ENCODE measurements around the gene VILL. TPM values are rescaled to one million over a fixed set of nuclear protein-coding genes. Genes with fewer than 3 reads are reported as not detected.

VILL gene
- total RNA-seq, 2 donors from 2014 or later = 12.5 to 16.1 TPM

DNA sequence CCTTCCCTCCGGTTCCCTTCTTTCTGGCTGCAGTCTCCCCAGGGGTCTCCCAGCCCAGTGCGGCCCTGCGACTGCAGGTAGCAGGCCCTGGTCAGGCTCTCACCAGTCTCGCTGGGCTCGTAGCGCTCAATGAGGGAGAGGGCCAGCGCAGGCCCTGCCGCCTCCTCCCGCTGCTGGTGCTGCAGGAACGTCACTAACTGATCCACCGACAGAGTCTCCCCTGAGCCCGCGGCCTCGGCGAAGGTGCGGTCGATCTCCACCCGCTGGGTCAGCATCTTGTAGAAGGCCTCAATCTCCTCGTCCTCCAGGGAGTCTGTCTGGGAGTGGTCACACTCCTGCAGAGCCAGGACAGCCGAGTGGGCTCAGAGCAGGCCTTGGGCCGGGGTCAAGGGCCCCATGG, 20.5 kb downstream of the VILL start:
- no peak overlapping the region for H3K27ac Mint-ChIP-seq
- no peak for DNase-seq
- no peaks in the 10 kb centered on the region for H3K4me1 Mint-ChIP-seq (ENCODE audit: low read depth)
- H3K27me3 Mint-ChIP-seq (ENCODE audit: low read depth) = no peaks in the 10 kb centered on the region
- H3K9me3 Mint-ChIP-seq = no peaks in the 10 kb centered on the region
- peaks cover 2 to 4% of the 10 kb centered on the region in 2 donors for H3K36me3 Mint-ChIP-seq (ENCODE audit: insufficient read depth in 2 of 2)
- no peak for ATAC-seq (replicated peaks in 1 of 2)
- H3K4me3 Mint-ChIP-seq = no peak overlapping the region

DNA sequence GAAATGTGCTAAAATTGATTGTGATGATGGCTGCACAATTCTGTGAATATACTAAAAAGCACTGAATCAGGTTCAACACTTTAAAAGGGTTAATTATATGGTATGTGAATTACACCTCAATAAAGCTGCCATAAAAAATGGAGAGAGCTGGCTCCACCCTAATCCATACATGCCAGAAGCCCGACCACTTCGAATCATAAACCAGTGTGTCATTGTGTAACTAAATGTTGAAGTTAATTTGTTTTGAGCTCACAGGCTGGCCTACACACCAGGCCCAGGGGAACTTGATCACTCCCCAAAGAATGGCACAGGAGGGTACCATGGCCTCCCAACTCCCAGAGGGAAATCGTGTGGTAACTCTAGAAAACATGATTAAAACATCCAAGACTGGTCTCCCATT, 24.9 kb downstream of the VILL start:
- no peak for DNase-seq
- Mint-ChIP-seq H3K27me3 (ENCODE audit: low read depth) (no peaks in the 10 kb centered on the region), H3K4me3 (no peak overlapping the region), H3K36me3 (ENCODE audit: insufficient read depth in 2 of 2) (peaks cover 6 to 8% of the 10 kb centered on the region in 2 donors), H3K27ac (no peak overlapping the region), H3K9me3 (no peaks in the 10 kb centered on the region), H3K4me1 (ENCODE audit: low read depth) (no peaks in the 10 kb centered on the region)
- ATAC-seq (replicated peaks in 1 of 2) = no peak

DNA sequence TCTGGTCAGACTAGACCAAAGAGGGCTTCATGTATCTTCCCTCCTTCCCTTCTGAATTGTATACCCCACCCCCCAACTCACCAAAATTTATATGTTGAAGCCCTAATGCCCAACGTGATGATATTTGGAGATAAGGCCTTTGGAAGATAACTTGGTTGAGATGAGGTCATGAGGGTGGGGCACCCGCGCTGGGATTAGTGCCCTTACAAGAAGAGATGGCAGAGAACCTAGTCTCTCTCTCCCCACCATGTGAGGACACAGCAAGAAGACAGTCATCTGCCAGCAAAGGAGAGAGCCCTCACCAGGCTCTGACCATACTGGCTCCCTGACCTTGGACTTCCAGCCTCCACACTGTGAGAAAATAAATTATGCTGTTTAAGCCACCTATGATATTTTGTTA, 25.4 kb downstream of the VILL start:
- H3K9me3 Mint-ChIP-seq = no peaks in the 10 kb centered on the region
- ATAC-seq (replicated peaks in 1 of 2) (no peak), DNase-seq (no peak)
- no peaks in the 10 kb centered on the region for H3K4me1 Mint-ChIP-seq (ENCODE audit: low read depth)
- no peak overlapping the region for H3K4me3 Mint-ChIP-seq
- H3K27me3 Mint-ChIP-seq (ENCODE audit: low read depth) = no peaks in the 10 kb centered on the region
- H3K36me3 Mint-ChIP-seq (ENCODE audit: insufficient read depth in 2 of 2) = peaks cover 6 to 8% of the 10 kb centered on the region in 2 donors
- H3K27ac Mint-ChIP-seq = no peak overlapping the region

DNA sequence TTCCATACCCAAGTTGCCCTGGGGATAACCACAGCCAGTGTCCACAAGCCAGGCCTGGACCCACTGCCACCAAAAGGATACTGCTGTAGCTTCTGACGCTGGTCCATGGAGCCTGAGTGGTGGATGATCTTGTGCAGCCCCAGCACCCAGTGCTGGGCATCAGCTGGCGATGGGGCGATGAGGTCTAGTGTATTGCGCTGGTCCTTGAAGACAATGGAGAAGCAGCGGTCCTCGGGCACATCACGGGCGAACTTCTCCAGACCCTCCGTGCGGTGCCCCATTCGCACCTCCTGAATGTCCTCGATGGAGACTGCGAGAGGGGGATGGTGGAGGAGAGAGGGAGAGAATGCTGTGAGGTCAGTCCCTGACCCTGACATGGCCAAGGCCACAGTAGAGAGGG, 25.8 kb downstream of the VILL start:
- Mint-ChIP-seq H3K4me3 (no peak overlapping the region), H3K9me3 (no peaks in the 10 kb centered on the region), H3K27me3 (ENCODE audit: low read depth) (no peaks in the 10 kb centered on the region), H3K36me3 (ENCODE audit: insufficient read depth in 2 of 2) (peaks cover 6 to 8% of the 10 kb centered on the region in 2 donors), H3K27ac (no peak overlapping the region), H3K4me1 (ENCODE audit: low read depth) (no peaks in the 10 kb centered on the region)
- DNase-seq (no peak), ATAC-seq (replicated peaks in 1 of 2) (no peak)

DNA sequence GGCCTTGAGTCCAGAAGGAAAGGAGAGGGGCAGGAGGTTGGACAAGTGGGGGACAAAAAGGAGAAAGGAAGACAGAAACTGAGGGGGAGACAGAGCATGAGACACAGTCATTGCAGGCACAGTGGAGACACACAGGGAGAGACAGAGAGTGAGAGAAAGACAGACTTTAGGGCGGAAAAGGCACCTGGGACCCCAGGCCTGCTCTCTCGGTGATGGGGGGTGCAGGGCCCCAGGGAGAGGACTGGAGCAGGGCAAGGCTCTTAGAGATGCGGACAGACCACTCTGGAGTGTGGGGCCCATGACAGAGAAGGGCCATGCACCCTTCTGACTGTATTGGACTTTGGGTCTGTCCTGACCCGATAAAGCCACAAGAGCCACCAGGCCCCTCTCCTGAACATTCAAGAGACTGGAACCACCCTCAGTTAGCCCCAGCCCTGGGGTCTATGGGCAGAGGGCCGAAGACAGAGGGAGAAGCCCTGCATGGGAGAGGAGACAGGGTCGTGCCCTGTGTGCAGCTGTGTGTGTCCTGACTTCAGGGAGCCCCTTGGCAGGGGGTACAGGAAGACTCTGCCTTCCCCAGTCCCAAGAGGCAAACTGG, 26.4 kb downstream of the VILL start:
- Mint-ChIP-seq H3K27me3 (ENCODE audit: low read depth) (no peaks in the 10 kb centered on the region), H3K4me3 (no peak overlapping the region)

DNA sequence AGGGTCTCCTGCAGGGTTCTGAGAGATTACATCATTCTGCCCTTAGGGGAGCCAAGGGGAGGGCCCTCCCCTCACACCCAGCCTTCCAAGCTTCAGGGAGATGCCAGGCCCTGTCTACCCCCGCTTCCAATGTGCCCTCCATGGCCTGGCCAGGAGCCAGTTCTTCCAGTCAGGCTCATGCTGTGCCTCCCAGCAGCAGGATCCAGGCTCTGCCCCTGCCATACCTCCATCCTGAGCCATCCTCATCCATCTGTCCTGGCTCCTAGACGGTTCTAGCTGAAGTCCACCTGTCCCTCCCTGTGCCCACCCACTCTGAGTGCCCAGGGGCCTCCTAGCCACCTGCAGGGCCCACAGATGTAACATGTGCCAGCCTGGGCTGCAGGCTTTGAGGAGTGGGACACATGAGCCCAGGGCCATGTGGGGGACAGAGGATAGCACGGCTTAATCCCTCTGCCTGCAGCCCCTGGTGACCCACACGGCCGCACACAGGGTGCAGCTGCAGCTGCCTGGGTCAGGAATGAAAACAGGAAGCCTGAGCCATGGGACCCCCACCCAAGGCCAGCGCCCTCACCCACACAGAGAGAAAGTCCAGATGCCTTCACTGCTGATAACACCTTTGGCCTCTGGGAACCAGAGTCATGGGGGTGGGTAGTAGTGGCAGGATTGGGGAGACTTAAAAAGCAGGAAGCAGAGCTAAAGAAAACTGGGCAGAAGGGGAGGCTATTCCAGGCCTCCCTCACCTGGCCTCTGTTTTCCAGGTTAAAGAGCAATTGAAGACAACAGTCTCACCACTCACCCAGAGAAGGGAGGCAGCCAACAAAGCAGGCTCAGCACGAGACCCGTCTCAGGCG, 27.1 kb downstream of the VILL start:
- no peak overlapping the region for H3K4me3 Mint-ChIP-seq
- DNase-seq = no peak
- H3K9me3 Mint-ChIP-seq = no peaks in the 10 kb centered on the region
- peak in 1 of 2 donors; percentile 26 for ATAC-seq (replicated peaks in 1 of 2)
- H3K27me3 Mint-ChIP-seq (ENCODE audit: low read depth) = no peaks in the 10 kb centered on the region
- H3K4me1 Mint-ChIP-seq (ENCODE audit: low read depth) = no peaks in the 10 kb centered on the region
- peaks cover 6 to 8% of the 10 kb centered on the region in 2 donors for H3K36me3 Mint-ChIP-seq (ENCODE audit: insufficient read depth in 2 of 2)
- no peak overlapping the region for H3K27ac Mint-ChIP-seq

More for the DNA sequence above, 26.4 kb downstream of the VILL start:
- DNase-seq (no peak), ATAC-seq (replicated peaks in 1 of 2) (no peak)
- no peaks in the 10 kb centered on the region for H3K4me1 Mint-ChIP-seq (ENCODE audit: low read depth)
- no peak overlapping the region for H3K27ac Mint-ChIP-seq
- no peaks in the 10 kb centered on the region for H3K9me3 Mint-ChIP-seq
- H3K36me3 Mint-ChIP-seq (ENCODE audit: insufficient read depth in 2 of 2) = peaks cover 6 to 8% of the 10 kb centered on the region in 2 donors

DNA sequence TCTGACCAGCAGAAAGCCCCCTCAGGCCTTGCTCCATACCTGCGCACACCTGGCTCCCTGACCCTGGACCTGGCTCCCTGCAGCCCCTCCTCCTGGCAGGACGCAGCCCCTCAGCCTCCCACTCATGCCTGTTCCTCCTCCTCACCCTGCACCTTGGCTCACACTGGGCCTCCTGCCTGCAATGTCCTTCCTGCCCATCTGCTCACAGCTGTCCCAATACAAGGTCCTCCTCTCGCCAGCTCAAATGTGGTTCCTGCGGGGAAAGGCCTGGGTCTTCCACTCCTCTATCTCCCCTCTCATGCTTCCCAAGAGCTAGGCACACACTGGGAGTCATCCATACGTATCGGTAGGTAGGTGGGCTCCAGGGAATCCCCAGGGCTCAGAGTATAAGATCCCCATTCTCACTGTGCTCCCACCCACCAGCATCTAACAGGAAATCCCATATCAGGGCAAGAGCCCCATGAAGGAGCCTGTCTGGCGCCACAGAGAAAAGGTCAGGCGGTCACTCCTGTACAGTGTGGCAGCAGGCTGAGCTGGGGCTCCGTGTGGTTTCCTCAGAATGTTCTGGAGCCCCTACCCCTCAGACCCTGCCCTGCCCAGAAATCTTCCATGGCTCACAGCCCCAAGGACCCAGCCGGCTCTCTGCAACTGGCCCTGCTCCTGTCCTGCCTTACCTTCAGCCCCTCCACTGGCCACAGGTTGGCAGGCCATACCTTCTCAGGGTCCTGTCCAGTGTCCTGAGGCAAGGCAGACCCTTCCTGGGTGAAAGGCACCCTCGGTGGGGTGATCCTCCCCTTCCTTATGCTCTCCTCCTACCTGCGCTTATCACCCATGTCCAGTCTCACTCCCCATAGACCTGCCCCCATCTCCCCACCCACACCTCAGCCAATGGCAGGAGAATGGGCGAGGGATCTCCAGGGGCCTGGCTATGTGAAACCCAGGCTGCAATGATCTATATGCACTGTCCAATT, 28.0 kb downstream of the VILL start:
- H3K9me3 Mint-ChIP-seq = no peaks in the 10 kb centered on the region
- no peak for DNase-seq
- H3K4me1 Mint-ChIP-seq (ENCODE audit: low read depth) = peaks cover 8% of the 10 kb centered on the region
- H3K4me3 Mint-ChIP-seq = no peak overlapping the region
- H3K27ac Mint-ChIP-seq = no peak overlapping the region
- peaks cover 6 to 8% of the 10 kb centered on the region in 2 donors for H3K36me3 Mint-ChIP-seq (ENCODE audit: insufficient read depth in 2 of 2)
- H3K27me3 Mint-ChIP-seq (ENCODE audit: low read depth) = no peaks in the 10 kb centered on the region
- ATAC-seq (replicated peaks in 1 of 2) = no peak

DNA sequence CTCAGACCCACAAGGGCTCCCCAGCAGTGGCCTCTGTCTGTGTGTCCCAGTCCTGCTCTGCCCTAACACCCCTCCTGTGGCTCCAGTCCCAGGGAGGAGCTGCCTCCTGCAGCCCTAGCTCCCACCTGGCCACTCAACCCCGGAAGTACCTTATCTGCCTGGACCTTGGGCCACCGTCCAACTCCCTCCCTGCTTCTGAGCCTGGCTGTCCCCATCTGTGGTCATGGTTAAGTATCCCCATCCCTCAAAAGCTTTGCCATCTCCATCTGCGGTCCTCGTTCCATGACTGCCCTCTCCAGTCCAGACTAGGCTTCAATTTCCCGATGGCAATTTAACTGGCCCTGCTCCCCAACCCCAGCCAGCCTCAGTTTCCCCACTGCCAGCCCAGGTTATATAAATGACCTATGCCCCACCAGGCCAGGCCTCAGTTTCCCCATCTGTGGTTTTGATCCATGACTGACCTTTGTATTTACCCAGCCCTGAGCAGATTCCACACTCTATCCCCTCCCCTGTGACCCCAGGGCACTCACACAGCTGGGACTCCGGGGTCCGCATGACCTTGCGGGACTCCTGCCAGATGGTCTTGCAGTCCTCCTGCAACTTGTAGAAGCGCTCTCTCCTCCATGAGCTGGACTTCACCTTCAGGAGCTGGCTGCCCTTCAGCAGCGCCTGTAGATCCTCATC, 29.2 kb downstream of the VILL start:
- no peaks in the 10 kb centered on the region for H3K9me3 Mint-ChIP-seq
- peaks cover 7 to 8% of the 10 kb centered on the region in 2 donors for H3K36me3 Mint-ChIP-seq (ENCODE audit: insufficient read depth in 2 of 2)
- ATAC-seq (replicated peaks in 1 of 2) (no peak), DNase-seq (no peak)
- peaks cover 20% of the 10 kb centered on the region for H3K4me1 Mint-ChIP-seq (ENCODE audit: low read depth)
- H3K4me3 Mint-ChIP-seq = no peak overlapping the region
- no peak overlapping the region for H3K27ac Mint-ChIP-seq
- H3K27me3 Mint-ChIP-seq (ENCODE audit: low read depth) = no peaks in the 10 kb centered on the region

DNA sequence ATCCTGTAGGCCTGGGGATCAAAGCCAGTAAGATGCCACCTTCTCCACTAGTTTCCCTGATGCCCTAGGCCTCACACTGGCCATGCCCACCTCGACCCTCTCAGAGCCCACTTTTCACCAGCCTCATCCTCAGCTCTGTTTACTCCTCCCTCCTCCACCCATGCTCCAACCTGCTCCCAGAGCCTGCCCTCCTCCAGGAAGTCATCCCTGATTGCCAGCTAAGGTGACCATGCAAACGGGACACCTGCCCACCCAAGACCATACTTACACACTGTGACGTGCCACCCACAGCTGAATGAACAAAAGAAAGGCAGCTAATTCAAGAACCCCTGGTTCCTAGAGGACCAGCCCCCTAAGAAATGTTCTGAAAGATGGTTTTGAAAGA, 29.7 kb downstream of the VILL start:
- Mint-ChIP-seq H3K27ac (no peak overlapping the region), H3K4me3 (no peak overlapping the region), H3K9me3 (no peaks in the 10 kb centered on the region), H3K27me3 (ENCODE audit: low read depth) (no peaks in the 10 kb centered on the region), H3K4me1 (ENCODE audit: low read depth) (peaks cover 21% of the 10 kb centered on the region), H3K36me3 (ENCODE audit: insufficient read depth in 2 of 2) (peaks cover 6 to 7% of the 10 kb centered on the region in 2 donors)
- ATAC-seq (replicated peaks in 1 of 2) (no peak), DNase-seq (no peak)

DNA sequence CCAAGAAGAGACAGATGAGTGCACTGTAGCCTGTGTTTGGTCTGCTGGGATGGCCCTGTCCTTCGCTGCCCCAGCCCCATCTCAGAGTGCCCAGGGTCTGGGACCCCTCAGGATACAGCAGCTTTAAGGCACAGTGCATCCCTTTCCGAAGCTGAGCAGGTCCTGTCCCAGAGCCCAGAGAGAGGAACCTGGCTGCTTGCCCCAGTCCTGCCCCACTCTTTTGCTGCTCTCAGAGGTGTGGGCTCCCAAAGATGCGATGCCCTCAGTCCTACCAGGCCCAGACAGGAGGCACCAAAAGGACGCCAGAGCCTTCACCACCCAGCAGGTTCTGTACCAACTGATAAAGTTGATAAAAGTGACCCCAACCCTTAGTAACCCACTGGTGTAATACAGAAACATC, 30.6 kb downstream of the VILL start:
- DNase-seq (no peak), ATAC-seq (replicated peaks in 1 of 2) (no peak)
- Mint-ChIP-seq H3K36me3 (ENCODE audit: insufficient read depth in 2 of 2) (peaks cover 3 to 4% of the 10 kb centered on the region in 2 donors), H3K9me3 (no peaks in the 10 kb centered on the region), H3K4me1 (ENCODE audit: low read depth) (peaks cover 29% of the 10 kb centered on the region), H3K27ac (no peak overlapping the region), H3K27me3 (ENCODE audit: low read depth) (no peaks in the 10 kb centered on the region), H3K4me3 (no peak overlapping the region)

DNA sequence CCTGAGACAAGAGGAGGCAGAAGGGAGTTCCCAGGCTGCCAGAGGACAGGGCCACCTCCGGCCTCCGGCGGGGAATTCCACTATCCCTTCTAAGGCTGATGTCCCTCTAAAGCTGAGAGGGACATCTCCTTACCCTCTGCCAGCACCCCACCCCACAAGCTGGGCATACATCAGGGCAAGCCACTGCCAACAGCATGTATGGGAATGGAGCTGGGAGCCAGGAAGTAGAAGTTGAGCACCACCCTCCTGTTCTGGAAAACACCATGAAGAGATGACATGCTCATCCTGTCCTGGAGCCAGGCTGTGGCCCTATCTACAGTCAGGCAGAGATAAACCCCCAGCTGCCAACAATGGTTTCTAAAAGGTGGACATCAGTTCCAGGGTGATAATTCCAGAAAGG, 31.7 kb downstream of the VILL start:
- H3K4me1 Mint-ChIP-seq (ENCODE audit: low read depth) = peaks cover 29% of the 10 kb centered on the region
- peaks cover 0 to 1% of the 10 kb centered on the region in 2 donors for H3K36me3 Mint-ChIP-seq (ENCODE audit: insufficient read depth in 2 of 2)
- no peaks in the 10 kb centered on the region for H3K27me3 Mint-ChIP-seq (ENCODE audit: low read depth)
- no peak overlapping the region for H3K27ac Mint-ChIP-seq
- ATAC-seq (replicated peaks in 1 of 2) (no peak), DNase-seq (no peak)
- H3K4me3 Mint-ChIP-seq = no peak overlapping the region
- H3K9me3 Mint-ChIP-seq = no peaks in the 10 kb centered on the region

DNA sequence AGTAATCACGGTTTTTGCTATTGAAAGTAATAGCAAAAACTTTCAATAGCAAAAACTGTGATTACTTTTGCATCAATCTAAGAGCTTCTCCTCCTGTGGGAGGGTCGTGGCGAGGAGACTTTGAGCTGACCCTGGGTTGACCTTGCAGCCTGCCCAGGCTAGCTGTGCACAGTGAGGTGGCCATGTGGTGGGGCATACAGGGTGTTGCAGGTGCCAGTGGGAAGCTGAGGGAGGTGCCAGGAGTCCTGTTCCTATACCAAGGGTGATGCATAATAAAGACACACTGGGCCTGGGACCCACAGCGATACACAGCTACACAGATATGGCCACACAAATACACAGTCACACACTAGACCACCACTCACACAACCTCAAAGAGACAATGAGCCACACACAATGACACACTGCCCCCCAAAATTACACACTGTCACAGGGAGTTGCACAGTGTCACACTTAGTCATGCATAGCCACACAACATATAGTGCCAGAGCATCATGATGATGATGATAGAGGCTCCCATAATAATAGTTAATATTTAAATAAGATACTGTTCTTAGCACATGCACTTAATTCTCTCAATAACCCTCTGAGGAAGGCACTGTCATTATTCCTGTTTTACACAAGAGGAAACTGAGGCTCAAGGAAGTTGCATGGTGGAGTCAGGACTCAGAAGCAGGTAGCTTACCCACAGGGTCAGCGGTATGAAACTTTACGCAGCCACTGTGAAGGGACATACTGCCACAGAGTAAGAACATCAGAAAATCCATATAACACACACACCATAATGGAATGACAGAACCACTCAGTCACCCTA, 32.5 kb downstream of the VILL start:
- peak overlapping the region; percentile 62 to 97 for H3K4me3 Mint-ChIP-seq
- peaks cover under 1% of the 10 kb centered on the region for H3K27me3 Mint-ChIP-seq (ENCODE audit: low read depth)
- peaks cover 0 to 1% of the 10 kb centered on the region in 2 donors for H3K36me3 Mint-ChIP-seq (ENCODE audit: insufficient read depth in 2 of 2)
- no peaks in the 10 kb centered on the region for H3K9me3 Mint-ChIP-seq
- DNase-seq (no peak), ATAC-seq (replicated peaks in 1 of 2) (no peak)
- peaks cover 29% of the 10 kb centered on the region for H3K4me1 Mint-ChIP-seq (ENCODE audit: low read depth)
- no peak overlapping the region for H3K27ac Mint-ChIP-seq

All from activated T-cell treated with anti-CD3 and anti-CD28 coated beads, Interleukin-2, amount 50 U/mL, for 72 hours (primary cell).